ENCODE measurements around the gene TFAP2A.

The TFAP2A gene

GRCh38 chr6:10382322-10382721 lies 32.6 kb downstream of the TFAP2A start:
- DNase-seq: no peak

DNA sequence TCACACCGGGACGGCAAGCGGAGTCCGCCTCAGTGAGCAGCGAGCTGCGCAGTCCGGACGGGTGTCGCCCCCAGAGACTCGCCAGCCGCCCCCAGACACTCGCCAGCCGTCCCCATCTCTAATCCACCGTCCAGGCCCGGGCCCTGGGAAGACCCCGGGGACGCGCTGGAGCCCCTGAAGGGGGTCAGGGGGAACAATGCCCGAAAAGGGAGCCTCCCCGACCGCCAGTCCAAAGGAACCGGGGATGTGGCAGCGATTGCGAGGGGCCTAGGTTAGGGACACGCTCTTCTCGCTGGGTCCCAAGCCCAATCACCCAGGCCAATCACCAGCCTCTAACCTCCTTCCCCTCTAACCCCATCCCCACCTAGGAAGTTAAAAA lies 33.1 kb downstream of the TFAP2A start:
- DNase-seq: no peak

- no peak for DNase-seq
Measured at GRCh38 chr6:10381133-10381829, 33.6 kb downstream of the TFAP2A start.

DNA sequence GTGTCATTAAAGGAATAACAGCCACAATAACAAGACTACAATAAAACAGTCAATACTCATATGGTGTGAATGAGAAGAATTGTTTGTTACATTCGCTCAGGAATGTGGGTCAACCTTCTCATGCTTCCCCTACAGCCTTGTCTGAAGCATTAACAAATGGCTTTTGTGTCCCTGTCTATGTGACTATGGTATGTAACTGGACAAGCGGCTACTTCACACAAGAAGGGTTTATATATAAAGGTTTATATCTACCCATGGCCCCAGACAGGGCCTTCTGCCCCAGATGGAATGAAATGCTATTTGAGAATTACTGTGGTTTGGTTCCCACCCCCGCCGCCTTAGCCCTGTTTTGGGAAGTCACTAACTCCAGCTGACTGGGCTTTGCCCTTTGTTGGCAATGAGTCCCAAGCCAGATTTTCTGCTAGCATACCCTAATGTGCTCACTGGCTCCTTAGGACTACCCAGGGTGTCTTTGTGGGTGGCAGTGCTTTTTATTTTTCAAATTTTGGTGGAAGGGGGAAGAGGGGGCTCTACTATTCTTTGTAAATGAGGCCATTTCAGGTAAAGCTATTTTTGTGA lies 39.4 kb downstream of the TFAP2A start:
- no peak for DNase-seq

DNA sequence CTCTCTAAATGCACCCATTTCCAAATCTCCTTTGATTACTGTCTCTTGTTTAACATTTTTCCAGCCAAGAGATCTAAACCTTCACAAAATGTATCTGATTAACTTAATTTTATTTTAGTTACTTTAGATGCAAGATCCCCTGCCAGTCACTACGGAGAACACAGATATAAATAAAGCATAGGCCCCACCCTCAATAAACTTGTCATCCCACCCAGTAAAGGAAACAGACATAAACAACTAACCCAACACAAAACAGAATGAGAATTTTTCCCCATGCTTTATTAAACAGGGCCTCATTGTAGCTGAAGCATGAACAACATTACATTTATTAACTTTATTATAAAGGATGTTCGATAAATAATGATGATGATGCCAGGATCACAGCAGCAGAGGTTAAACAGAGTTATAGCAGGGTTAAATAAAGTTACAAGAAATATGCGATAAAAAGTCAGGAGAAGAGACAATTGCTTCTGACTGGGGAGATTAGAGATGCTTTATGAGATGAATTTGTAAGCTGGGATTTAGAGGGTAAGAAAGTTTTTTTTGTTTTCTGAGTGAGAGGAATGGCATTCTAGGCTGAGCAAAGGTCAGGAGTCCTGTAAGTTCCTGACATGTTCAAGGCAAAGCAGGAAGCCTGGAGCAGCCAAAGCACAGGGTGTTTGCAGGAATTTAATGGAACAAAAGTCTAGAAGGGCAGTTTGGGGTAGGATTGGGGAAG lies 41.1 kb downstream of the TFAP2A start:
- DNase-seq: no peak

GRCh38 chr6:10369896-10370295 lies 45.0 kb downstream of the TFAP2A start:
- no peak for DNase-seq

- DNase-seq: no peak
Measured at GRCh38 chr6:10368861-10369260, 46.0 kb downstream of the TFAP2A start.

DNA sequence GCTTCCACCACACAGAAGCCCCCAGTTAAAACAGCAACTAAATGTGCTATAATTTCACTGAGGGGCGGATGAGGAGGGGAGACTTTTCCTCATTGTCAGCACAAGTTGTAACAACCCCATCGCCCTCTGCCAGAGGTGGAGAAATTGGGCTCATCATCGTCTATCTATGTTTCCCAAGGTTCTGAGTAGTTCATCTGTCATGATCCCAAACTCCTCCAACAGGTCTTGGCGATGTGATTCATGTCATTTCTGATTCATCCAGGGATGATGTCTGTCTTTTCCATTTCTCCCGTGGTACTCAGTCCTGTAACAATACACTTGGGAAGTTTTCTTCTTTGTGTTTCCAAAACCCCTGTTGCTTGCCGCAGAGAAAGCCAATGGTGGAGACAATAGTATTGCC lies 51.0 kb downstream of the TFAP2A start:
- no peak for DNase-seq

DNA sequence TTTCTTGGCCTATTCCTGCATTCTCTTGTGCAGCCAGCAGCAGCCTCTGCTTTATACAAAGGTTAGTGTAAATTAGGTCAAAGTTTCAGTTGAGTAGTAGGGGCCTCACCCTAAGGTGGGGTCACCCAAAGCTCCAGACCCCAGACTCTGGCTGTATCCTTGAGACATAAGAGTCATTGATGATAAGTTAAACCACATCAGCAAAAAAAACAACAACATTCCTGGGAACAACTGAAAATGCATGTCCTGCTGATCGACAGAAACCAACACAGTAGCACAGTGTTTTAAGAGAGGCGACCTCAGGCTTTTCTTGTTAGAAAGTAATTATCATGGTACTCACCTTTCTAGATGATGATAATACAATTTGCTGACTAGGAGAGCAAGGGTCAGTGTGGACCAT lies 52.6 kb downstream of the TFAP2A start:
- DNase-seq: no peak

DNA sequence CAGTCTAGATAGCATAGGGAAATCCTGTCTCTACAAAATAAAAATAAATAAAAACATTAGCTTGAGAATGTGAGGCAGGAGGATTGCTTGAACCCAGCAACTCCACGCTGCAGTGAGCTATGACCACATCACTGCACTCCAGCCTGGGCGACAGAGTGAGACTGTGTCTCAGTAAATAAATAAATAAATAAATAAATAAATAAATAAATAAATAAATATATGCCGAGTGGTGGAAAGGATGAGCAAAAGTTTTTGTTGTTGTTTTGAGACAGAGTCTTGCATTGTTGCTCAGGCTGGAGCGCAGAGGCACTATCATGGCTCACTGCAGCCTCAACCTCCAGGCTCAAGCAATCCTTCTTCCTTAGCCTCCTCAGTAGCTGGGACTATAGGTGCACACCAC lies 53.4 kb downstream of the TFAP2A start:
- no peak for DNase-seq

DNA sequence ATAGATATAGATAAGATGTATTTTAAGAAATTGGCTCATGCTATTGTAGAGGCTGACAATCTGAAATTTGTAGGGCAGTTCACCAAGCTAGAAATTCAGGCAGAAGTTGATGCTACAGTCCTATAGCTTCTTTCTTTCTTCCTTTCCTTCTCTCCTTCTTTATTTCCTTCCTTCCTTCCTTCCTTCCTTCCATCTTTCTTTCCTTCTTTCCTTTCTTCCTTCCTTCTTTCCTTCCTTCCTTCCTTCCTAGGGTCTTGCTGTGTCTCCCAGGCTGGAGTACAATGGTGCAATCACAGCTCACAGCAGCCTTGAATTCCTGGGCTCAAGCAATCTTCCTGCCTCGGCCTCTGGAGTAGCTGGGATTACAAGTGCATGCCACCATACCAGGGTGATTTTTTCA lies 55.3 kb downstream of the TFAP2A start:
- no peak for DNase-seq

DNA sequence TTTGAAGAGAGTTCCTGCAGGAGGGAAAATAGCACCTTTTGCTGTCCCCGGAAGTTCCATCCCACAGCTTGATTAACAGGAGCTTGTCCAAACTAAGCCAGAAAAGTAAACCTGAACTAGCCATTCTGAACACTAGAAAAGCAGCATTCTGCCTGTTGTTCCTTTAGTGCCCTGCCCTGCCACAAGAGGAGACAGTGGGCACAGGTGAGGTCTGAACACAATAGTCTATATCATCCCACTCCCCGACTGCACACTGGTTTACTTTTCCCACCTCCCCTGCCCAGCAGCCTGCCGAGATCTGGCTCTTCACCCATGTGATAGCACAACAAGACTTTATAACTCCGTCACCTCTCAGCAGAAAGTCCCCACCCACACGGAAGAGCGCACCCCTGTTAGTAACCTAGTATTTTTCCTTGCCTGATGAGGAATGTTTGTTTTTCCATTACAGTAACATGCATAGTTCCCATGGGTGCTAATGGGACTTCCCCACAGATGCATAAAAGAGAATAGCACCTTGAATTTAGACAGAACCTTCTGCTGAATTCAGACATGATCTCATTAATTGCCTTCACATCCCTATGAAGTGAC lies 59.7 kb downstream of the TFAP2A start:
- DNase-seq: no peak

DNA sequence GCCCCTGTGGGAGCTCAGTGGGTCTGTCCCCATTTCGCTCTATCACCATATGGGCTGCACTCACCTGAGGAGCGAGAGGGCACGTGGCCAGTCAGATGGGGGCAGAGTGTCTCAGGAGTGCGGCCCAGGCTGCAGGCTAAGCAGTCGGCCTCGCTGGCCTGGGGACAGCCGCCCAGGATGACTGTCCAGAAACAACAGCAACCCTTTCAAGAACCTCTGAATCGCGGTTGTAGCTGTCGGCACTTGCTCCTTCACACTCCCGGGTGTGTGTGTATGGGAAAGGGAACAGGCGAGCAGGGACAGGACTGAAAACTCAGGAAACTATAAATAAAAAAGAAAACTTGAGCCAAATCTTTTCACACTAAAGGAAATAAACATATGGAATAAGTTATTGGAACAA lies 63.1 kb downstream of the TFAP2A start:
- DNase-seq: no peak

- no peak for DNase-seq
Measured at GRCh38 chr6:10350720-10351119, 64.2 kb downstream of the TFAP2A start.

GRCh38 chr6:10347561-10348327 lies 67.1 kb downstream of the TFAP2A start:
- no peak for DNase-seq
